Keratinocyte (primary cell): Measurements from ENCODE around the gene CDC42EP5. TPM values are rescaled to one million over a fixed set of nuclear protein-coding genes. Genes with fewer than 3 reads are reported as not detected.

Experiments used
- DNase-seq: peaks from one replicate; pipeline ENCODE4 v3.0.0-alpha.2; 2011; ENCODE audit warnings: low read depth, missing footprints, low spot score
- FAIRE-seq: peaks from 2 replicates; lab custom pipeline; 2011; peaks lifted over from hg19 to GRCh38; lab: Jason Lieb, UNC
- H2AFZ ChIP-seq: 2 replicates; pipeline ENCODE4 v1.6.0; 2012; ENCODE audit warnings: low read length, control low read depth, inconsistent platforms; ENCODE audit not compliant: control insufficient read depth
- H3K27ac ChIP-seq: 2 replicates; pipeline ENCODE4 v1.5.1; 2011; ENCODE audit warnings: low read length; ENCODE audit not compliant: control insufficient read depth, insufficient read depth
- H3K27me3 ChIP-seq: 3 replicates; pipeline ENCODE4 v1.6.0; 2011; ENCODE audit warnings: low read length; ENCODE audit not compliant: control insufficient read depth, insufficient read depth; ENCODE audit errors: extremely low read depth
- H3K36me3 ChIP-seq, 2 experiments: 2 replicates in 1 of 2; 3 replicates in 1 of 2; pipeline ENCODE4 v1.5.1; 2011; ENCODE audit warnings: low read length in 2 of 2, mild to moderate bottlenecking in 1 of 2; ENCODE audit not compliant: control insufficient read depth in 2 of 2, insufficient read depth in 2 of 2; ENCODE audit errors: extremely low read depth in 1 of 2
- H3K4me1 ChIP-seq: 3 replicates; pipeline ENCODE4 v1.5.1; 2011; ENCODE audit warnings: low read length; ENCODE audit not compliant: control insufficient read depth, insufficient read depth; ENCODE audit errors: extremely low read depth
- H3K4me2 ChIP-seq: 3 replicates; pipeline ENCODE4 v1.6.0; 2011; ENCODE audit warnings: low read depth, low read length; ENCODE audit not compliant: control insufficient read depth, insufficient read depth; ENCODE audit errors: extremely low read depth
- H3K4me3 ChIP-seq, 3 experiments: fragments of 200-600 bp in 1 of 3; sonication (generic) in 1 of 3; 2 replicates in 2 of 3; 3 replicates in 1 of 3; pipeline ENCODE4 v1.5.1; 2011 to 2016; ENCODE audit warnings: low read length in 3 of 3, mild to moderate bottlenecking in 3 of 3, control low read depth in 2 of 3, inconsistent platforms in 1 of 3, low read depth in 1 of 3, mixed read lengths in 1 of 3, mixed run types in 1 of 3, moderate library complexity in 1 of 3; ENCODE audit not compliant: control insufficient read depth in 2 of 3, insufficient read depth in 2 of 3; ENCODE audit errors: extremely low read depth in 1 of 3
- H3K79me2 ChIP-seq: 2 replicates; pipeline ENCODE4 v1.6.0; 2012; ENCODE audit warnings: low read length; ENCODE audit not compliant: control insufficient read depth, insufficient read depth
- H3K9ac ChIP-seq: 3 replicates; pipeline ENCODE4 v1.6.0; 2011; ENCODE audit warnings: low read length; ENCODE audit not compliant: control insufficient read depth, insufficient read depth; ENCODE audit errors: extremely low read depth
- H3K9me1 ChIP-seq: 3 replicates; pipeline ENCODE4 v1.6.0; 2011; ENCODE audit warnings: low read length; ENCODE audit not compliant: control insufficient read depth, insufficient read depth; ENCODE audit errors: extremely low read depth
- H3K9me3 ChIP-seq: 2 replicates; pipeline ENCODE4 v1.5.1; 2012; ENCODE audit warnings: low read depth, low read length; ENCODE audit not compliant: control insufficient read depth
- H4K20me1 ChIP-seq: 3 replicates; pipeline ENCODE4 v1.6.0; 2011; ENCODE audit warnings: low read length; ENCODE audit not compliant: control insufficient read depth, insufficient read depth; ENCODE audit errors: extremely low read depth
- EZH2 ChIP-seq: IDR thresholded peaks from one replicate; pipeline ENCODE4 v1.6.1; 2012; ENCODE audit warnings: inconsistent platforms, mild to moderate bottlenecking, low read length, moderate library complexity
- dilution Hi-C: fragments of 300-500 bp; cut with MboI; formaldehyde crosslinking; loops from one replicate; pipeline ENCODE4 v1.7.0; 2020; ENCODE audit warnings: low sequenced_read_pairs; ENCODE audit not compliant: extremely low pct_ligation_motif_present
- polyA plus RNA-seq, 5 experiments: library from polyadenylated mRNA; depleted of rRNA in 3 of 5; stranded (reverse) in 3 of 5; stranded (forward) in 1 of 5; unstranded in 1 of 5; fragments of >200 nt; gene quantifications; 1 replicate in 1 of 5; 2 replicates in 3 of 5; 3 replicates in 1 of 5; pipeline versions ENCODE4 v1.2.1 to v1.2.3, GENCODE V29; 2011 to 2012; ENCODE audit warnings: missing spikeins in 2 of 5, low read depth in 1 of 5, low replicate concordance in 1 of 5
- TF ChIP-seq, protein P1 (sequence below), 3 experiments: IDR thresholded peaks in 1 of 3; conservative IDR thresholded peaks in 1 of 3; optimal IDR thresholded peaks in 1 of 3; 2 replicates in 2 of 3; 3 replicates in 1 of 3; pipeline versions ENCODE3 to v1.5.1; 2011; ENCODE audit warnings: low read length in 3 of 3, mild to moderate bottlenecking in 3 of 3, moderate library complexity in 2 of 3, control low read depth in 1 of 3, inconsistent platforms in 1 of 3; ENCODE audit not compliant: insufficient read depth in 2 of 3; ENCODE audit errors: extremely low read depth in 1 of 3

CDC42EP5 gene
- polyA plus RNA-seq, 1 donor (not counting 4 experiments of a cell fraction or from before 2014, with no cell fraction given): 8.6 TPM

DNA sequence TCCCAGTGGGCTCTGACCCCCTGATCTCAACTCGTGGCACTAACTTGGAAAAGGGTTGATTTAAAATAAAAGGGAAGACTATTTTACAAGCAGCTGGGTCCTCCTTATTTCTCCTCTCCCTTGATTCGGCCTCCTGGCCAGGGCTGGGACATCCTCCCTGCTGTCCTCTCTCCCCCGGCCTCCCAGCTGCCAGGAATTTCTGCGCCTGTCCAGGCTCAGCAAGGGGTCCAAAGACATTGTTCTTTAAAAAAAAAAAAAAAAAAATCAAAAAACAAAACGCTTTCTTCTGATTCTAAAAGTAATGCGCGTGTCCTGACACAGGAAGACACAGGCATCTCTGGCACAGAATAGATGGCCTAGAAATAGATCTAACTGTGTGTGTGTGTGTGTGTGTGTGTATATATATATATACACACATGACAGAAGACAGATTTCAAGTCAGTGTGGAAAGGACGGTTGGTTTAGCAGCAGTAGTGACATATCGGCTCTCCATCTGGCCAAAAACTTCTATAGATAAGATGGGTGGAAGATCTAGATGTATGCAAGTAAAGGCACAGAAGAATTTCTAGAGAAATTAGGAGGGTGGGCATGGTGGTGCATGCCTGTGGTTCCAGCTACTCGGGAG, 36.4 kb downstream of the CDC42EP5 start:
- H3K27me3 ChIP-seq: no peaks in the 10 kb centered on the region
- FAIRE-seq (no peak), DNase-seq (no peak)
- H2AFZ ChIP-seq: no peak overlapping the region
- H3K4me1 ChIP-seq: peaks cover 10% of the 10 kb centered on the region
- no peak overlapping the region for H3K27ac ChIP-seq
- no peaks in the 10 kb centered on the region for H3K79me2 ChIP-seq
- dilution Hi-C loops: no loop called here
- H3K9me1 ChIP-seq: no peaks in the 10 kb centered on the region
- no peak overlapping the region for H3K4me2 ChIP-seq
- H3K9ac ChIP-seq: no peak overlapping the region
- no peaks in the 10 kb centered on the region for H4K20me1 ChIP-seq
- H3K9me3 ChIP-seq: no peaks in the 10 kb centered on the region
- peaks cover 0 to 5% of the 10 kb centered on the region in 2 experiments for H3K36me3 ChIP-seq
- TF ChIP-seq EZH2: no peak
- TF ChIP-seq, protein P1, sequence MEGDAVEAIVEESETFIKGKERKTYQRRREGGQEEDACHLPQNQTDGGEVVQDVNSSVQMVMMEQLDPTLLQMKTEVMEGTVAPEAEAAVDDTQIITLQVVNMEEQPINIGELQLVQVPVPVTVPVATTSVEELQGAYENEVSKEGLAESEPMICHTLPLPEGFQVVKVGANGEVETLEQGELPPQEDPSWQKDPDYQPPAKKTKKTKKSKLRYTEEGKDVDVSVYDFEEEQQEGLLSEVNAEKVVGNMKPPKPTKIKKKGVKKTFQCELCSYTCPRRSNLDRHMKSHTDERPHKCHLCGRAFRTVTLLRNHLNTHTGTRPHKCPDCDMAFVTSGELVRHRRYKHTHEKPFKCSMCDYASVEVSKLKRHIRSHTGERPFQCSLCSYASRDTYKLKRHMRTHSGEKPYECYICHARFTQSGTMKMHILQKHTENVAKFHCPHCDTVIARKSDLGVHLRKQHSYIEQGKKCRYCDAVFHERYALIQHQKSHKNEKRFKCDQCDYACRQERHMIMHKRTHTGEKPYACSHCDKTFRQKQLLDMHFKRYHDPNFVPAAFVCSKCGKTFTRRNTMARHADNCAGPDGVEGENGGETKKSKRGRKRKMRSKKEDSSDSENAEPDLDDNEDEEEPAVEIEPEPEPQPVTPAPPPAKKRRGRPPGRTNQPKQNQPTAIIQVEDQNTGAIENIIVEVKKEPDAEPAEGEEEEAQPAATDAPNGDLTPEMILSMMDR (optimal IDR thresholded peaks at IDR 0.05 in 1 of 3, IDR thresholded peaks at IDR 0.05 in 1 of 3, conservative IDR thresholded peaks at IDR 0.05 in 1 of 3; ENCODE audit: extremely low read depth in 1 of 3, insufficient read depth in 2 of 3, low read length in 3 of 3): no peak
- H3K4me3 ChIP-seq: no peak overlapping the region

DNA sequence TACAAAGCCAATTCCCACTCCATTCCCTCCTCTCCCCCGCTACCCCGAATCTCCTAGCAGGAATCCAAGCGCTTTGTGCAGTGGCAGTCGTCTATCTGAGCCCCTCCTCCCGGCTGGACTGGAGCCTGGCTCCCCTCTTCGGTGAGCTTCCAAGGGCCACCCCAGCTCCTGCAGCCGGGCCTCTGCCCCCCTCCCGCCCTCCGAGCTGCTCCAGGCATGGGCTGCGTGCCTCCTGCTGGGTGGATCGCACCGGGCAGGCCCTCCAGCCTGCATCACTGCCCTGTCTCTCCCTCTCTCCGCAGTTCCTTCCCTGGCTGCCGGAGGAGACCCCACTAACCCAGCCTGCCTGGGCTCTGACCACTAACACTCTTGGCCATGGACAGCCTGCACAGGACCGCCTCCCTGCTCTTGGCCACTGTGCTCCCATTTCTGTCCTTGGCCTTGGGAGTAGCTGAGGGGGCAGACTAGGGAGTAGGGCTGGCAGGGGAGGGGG, 37.0 kb downstream of the CDC42EP5 start:
- Histone ChIP-seq H3K79me2 (no peaks in the 10 kb centered on the region), H3K9me3 (no peaks in the 10 kb centered on the region), H4K20me1 (no peaks in the 10 kb centered on the region), H3K27ac (no peak overlapping the region), H3K9me1 (no peaks in the 10 kb centered on the region), H3K36me3 (peaks cover 0 to 5% of the 10 kb centered on the region in 2 experiments), H2AFZ (no peak overlapping the region), H3K4me3 (no peak overlapping the region), H3K4me1 (peaks cover 17% of the 10 kb centered on the region), H3K27me3 (no peaks in the 10 kb centered on the region), H3K4me2 (no peak overlapping the region), H3K9ac (no peak overlapping the region)
- DNase-seq (no peak), FAIRE-seq (no peak)
- dilution Hi-C loops: no loop called here
- TF ChIP-seq EZH2: no peak
- TF ChIP-seq, protein P1 (optimal IDR thresholded peaks at IDR 0.05 in 1 of 3, IDR thresholded peaks at IDR 0.05 in 1 of 3, conservative IDR thresholded peaks at IDR 0.05 in 1 of 3; ENCODE audit: extremely low read depth in 1 of 3, insufficient read depth in 2 of 3, low read length in 3 of 3): no peak
